HG02852 (cell line): ENCODE results near the gene KLHL30.

Source experiments
- ATAC-seq: cut with Tn5 transposase; IDR thresholded peaks from one replicate; pipeline ENCODE4 v1.9.1; 2021; ENCODE audit warnings: mild to moderate bottlenecking, moderate library complexity; ENCODE audit not compliant: unreplicated experiment

Gene KLHL30

GRCh38 chr2:238117199-238118154 is 21.0 kb upstream of the KLHL30 start:
- no peak for ATAC-seq

GRCh38 chr2:238119756-238120462 is 18.6 kb upstream of the KLHL30 start:
- no peak for ATAC-seq

- ATAC-seq = no peak
Observed at GRCh38 chr2:238120463-238121298, 17.8 kb upstream of the KLHL30 start.

- ATAC-seq = no peak
Observed at GRCh38 chr2:238121511-238122286, 16.8 kb upstream of the KLHL30 start.

DNA sequence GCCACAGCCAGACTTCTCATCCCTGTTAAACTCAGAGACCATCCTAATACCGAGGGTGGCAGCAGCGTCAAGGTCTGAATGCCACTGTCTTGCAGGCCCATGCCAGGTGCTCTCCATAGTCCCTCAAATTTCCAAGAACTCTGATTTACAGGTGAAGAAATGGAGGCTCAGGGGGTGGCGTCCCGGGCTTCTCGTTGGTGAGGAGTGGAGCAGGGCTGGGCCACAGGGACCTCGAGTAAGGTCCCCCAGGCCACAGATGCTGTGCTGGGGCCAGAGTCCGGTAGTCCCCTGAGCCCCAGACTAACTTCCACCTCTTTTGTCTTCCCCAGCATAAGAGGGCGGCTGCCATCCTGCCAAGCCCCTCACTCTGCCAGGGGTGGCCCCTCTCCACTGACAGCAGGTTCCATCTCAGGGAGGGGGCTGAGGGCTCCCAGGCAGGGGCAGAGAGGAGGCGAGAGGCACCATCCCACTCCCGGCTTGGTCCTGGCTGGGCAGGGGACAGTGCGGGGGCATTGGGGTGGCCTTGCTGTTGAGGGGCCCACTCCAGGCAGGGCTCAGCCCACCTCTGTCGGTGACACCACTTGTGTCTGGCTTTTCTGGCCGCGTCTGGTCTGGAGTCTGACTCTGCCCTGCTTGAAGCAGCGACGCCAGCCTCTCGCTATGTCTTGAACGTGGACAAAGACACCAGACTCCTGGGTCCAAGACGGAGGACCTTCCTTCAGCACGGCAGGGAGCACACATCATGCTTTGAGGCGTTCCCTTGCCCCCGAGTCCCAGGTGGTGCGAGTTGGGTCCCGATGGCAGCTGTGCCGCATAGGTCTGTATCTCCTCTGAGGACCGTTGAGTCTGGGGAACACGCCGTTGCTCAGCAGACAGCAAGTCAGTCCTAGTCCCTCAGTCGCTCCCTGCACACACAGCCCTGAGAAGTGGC is 15.9 kb upstream of the KLHL30 start:
- ATAC-seq = no peak

DNA sequence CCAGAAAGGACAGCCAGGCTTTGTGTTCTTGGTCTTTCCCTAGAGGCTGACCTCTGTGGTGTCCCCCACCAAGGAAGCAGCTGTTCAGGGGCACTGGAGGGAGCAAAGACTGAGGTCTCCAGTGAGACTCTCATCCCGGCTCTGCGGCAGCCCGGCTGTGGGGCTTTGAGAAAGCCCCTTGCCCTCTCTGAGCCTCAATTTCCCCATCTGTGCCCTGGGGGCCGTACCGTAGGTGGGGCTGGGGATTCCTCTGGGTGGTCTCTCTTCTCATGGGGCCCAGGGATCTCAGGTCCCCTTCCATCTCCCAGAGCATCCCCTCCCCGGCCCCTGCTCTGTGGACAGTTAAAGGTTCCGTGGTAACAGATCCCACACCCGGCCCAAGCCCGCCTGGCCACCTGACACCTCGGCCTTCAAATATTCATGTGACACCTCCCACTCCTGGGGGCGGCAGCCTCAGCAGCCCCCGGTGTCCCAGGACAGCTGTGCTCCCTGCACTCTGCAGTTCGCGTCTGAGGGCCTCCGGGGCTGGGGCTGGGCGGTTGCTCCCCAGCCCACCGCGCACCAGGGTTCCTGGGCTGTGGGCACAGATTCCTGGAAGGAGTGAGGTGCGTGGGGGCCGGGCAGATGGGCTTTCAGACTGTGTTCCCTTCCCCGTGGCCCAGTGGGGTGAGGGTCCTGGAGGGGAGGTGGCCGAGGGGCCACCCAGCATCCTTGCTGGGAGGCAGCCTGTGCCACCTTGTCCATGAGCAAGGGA is 15.1 kb upstream of the KLHL30 start:
- no peak for ATAC-seq

- ATAC-seq = no peak
Observed at GRCh38 chr2:238123991-238124470, 14.4 kb upstream of the KLHL30 start.

- ATAC-seq = no peak
Observed at GRCh38 chr2:238124488-238125126, 13.9 kb upstream of the KLHL30 start.

- ATAC-seq = no peak
Observed at GRCh38 chr2:238125127-238125885, 13.2 kb upstream of the KLHL30 start.

DNA sequence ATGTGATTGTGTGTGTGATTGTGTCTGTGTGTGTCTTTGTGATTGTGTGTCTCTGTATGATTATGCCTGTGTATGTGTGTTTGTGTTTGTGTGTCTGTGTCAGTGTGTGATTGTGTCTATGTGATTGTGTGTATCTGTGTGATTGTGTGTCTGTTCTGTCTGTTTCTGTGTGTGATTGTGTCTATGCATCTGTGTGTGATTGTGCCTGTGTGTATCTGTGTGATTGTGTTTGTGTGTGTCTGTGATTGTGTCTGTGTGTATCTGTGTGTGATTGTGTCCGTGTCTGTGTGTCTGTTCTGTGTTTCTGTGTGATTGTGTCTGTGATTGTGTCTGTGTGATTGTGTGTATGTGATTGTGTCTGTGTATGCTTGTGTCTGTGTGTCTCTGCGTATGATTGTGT is 12.1 kb upstream of the KLHL30 start:
- no peak for ATAC-seq

DNA sequence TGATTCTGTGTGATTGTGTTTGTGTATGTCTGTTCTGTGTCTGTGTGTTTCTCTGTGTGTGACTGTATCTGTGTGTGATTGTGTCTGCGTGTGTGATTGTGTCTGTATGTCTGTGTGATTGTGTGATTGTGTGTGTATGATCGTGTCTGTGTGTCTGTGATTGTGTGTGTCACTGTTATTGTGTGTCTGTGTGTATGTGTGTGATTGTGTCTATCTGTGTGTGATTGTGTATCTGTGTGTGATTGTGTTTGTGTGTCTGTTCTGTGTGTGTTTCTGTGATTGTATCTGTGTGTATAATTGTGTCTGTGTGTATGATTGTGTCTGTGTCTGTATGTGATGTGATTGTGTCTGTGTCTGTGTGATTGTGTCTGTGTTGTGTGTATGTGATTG is 11.7 kb upstream of the KLHL30 start:
- ATAC-seq = no peak

GRCh38 chr2:238127165-238128060 is 11.1 kb upstream of the KLHL30 start:
- ATAC-seq = no peak

DNA sequence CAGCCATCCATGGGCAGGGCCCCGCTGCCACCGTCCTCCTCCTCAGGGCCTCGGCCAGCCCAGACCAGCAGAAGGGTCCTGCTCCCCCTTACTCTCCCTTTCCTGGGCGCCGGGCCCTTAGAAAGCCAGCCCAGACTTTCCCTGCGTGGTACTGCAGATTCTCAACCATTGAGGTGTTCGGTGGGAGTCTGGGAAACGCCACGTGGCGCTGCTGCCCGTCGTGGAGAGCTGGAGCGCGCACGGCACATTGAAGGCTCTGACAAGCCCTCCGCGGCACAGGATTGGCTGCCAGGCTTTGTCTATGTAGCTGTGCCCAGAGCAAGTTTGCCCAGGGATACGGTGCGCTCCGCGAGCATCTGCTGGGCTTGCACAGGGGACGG is 10.4 kb upstream of the KLHL30 start:
- ATAC-seq = no peak

DNA sequence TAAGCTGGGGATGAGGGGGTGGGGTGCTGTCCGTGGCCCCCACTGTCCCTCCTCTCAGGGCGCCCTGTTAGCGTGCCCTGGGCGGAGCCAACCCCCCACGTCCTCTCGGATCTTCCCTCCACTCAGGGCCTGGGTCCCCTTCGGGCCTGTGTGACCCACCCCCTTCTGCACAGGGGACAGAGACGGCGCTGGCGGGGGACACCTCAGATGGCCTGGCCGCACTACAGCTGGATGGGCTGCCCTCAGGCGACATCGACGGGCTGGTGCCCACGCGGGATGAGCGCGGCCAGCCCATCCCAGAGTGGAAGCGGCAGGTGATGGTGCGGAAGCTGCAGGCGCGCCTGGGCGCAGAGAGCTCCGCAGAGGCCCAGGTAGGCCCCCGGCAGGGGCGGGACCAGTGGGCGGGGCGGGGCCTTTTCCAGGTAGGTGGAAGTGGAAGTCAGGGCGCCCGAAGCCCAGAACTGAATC is 9.9 kb upstream of the KLHL30 start:
- no peak for ATAC-seq

GRCh38 chr2:238129166-238130010 is 9.1 kb upstream of the KLHL30 start:
- ATAC-seq = no peak
